Body of pancreas (tissue), 4 donors: ENCODE results near the gene CATSPERZ. TPM values are rescaled to one million over a fixed set of nuclear protein-coding genes. Genes with fewer than 3 reads are reported as not detected.

Experiments used
- ATAC-seq: fragments of 150-250 bp; one replicate; pipeline ENCODE4 v1.9.1; 2016
- DNase-seq, 4 donors: peaks; one replicate each; pipeline ENCODE4 v3.0.0-alpha.2; 2019
- H3K27ac ChIP-seq, 4 donors: fragments of 200-600 bp; sonication (generic); 1 replicate in 3 of 4; 2 replicates in 1 of 4; pipeline versions ENCODE4 v1.5.1 to v1.6.1; 2016 to 2019; ENCODE audit warnings: mild to moderate bottlenecking in 1 of 4, mixed read lengths in 1 of 4, moderate library complexity in 1 of 4
- H3K27me3 ChIP-seq, 2 donors: fragments of 200-600 bp; sonication (generic); one replicate each; pipeline ENCODE4 v1.6.0; 2016; ENCODE audit warnings: mild to moderate bottlenecking in 1 of 2
- H3K36me3 ChIP-seq, 2 donors: fragments of 200-600 bp; sonication (generic); replicated peaks in 1 of 2; 2 replicates each; pipeline ENCODE4 v1.5.1; 2016; ENCODE audit warnings: low read depth in 2 of 2; ENCODE audit not compliant: insufficient read depth in 1 of 2
- H3K4me1 ChIP-seq: fragments of 200-600 bp; sonication (generic); one replicate; pipeline ENCODE4 v1.6.0; 2016
- H3K4me3 ChIP-seq, 2 donors: fragments of 200-600 bp; sonication (generic); 1 replicate in 1 of 2; 2 replicates in 1 of 2; pipeline ENCODE4 v1.5.1; 2016 to 2019
- H3K9me3 ChIP-seq, 3 donors: fragments of 200-600 bp; sonication (generic); 1 replicate in 2 of 3; 2 replicates in 1 of 3; pipeline ENCODE4 v1.5.1; 2016
- POLR2A ChIP-seq, 3 donors: fragments of 450-650 bp; IDR thresholded peaks; one replicate each; pipeline ENCODE4 v1.6.1; 2016; ENCODE audit warnings: antibody characterized with exemption in 3 of 3, mild to moderate bottlenecking in 2 of 3
- WGBS, 2 donors: methylation state at CpG; one replicate each; pipeline ENCODE4 v1.1.5; 2017; 5-methylcytosine and 5-hydroxymethylcytosine counted together
- intact Hi-C: fragments of 100-400 bp; cut with DNase I; formaldehyde crosslinking; loops from one replicate; pipeline ENCODE4 v1.15.1; 2023
- total RNA-seq, 2 donors: library from RNA; depleted of rRNA; stranded (reverse); fragments of >200 nt; gene quantifications; one replicate each; pipeline ENCODE4 v1.1.0, GENCODE V29; 2016
- TF ChIP-seq, protein P1 (sequence below), 7 experiments: fragments of 450-650 bp in 4 of 7; fragments of 200-600 bp in 3 of 7; sonication (generic) in 3 of 7; IDR thresholded peaks; one replicate each; pipeline ENCODE4 v1.5.1; 2016 to 2019; ENCODE audit warnings: antibody characterized with exemption in 7 of 7

Gene CATSPERZ
- 1 to 10 TPM in 1 of 2 donors, not detected in 1; 2.3 TPM for total RNA-seq

GRCh38 chr11:64299847-64300648 is at the start of gene CATSPERZ:
TSS of gene CATSPERZ (plus strand) at chr11:64300358. CDS start at chr11:64300411, 53 bp downstream.
- DNase-seq (no peak), ATAC-seq (no peak)
- 7 to 15% methylated on average over 28 to 45 of the region's 54 CpGs for WGBS, 2 donors
- Histone ChIP-seq H3K9me3 (no peaks in the 10 kb centered on the region), H3K27me3 (peaks cover 0 to 24% of the 10 kb centered on the region in 2 donors), H3K27ac (no peak within 1 kb of the TSS), H3K4me3 (peak within 1 kb of the TSS in 1 of 2 donors; percentile 2), H3K36me3 (no peaks in the 10 kb centered on the region), H3K4me1 (peaks cover 33% of the 10 kb centered on the region)
- intact Hi-C loops, result loop anchor here (5.0 kb wide), 1 partner anchor 93 kb away; the partner anchor contains the start of gene FERMT3
- no peak for TF ChIP-seq POLR2A (IDR thresholded peaks at IDR 0.05)
- TF ChIP-seq, protein P1, sequence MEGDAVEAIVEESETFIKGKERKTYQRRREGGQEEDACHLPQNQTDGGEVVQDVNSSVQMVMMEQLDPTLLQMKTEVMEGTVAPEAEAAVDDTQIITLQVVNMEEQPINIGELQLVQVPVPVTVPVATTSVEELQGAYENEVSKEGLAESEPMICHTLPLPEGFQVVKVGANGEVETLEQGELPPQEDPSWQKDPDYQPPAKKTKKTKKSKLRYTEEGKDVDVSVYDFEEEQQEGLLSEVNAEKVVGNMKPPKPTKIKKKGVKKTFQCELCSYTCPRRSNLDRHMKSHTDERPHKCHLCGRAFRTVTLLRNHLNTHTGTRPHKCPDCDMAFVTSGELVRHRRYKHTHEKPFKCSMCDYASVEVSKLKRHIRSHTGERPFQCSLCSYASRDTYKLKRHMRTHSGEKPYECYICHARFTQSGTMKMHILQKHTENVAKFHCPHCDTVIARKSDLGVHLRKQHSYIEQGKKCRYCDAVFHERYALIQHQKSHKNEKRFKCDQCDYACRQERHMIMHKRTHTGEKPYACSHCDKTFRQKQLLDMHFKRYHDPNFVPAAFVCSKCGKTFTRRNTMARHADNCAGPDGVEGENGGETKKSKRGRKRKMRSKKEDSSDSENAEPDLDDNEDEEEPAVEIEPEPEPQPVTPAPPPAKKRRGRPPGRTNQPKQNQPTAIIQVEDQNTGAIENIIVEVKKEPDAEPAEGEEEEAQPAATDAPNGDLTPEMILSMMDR (IDR thresholded peaks at IDR 0.05), result peak in 1 of 7 experiments; percentile 6

DNA sequence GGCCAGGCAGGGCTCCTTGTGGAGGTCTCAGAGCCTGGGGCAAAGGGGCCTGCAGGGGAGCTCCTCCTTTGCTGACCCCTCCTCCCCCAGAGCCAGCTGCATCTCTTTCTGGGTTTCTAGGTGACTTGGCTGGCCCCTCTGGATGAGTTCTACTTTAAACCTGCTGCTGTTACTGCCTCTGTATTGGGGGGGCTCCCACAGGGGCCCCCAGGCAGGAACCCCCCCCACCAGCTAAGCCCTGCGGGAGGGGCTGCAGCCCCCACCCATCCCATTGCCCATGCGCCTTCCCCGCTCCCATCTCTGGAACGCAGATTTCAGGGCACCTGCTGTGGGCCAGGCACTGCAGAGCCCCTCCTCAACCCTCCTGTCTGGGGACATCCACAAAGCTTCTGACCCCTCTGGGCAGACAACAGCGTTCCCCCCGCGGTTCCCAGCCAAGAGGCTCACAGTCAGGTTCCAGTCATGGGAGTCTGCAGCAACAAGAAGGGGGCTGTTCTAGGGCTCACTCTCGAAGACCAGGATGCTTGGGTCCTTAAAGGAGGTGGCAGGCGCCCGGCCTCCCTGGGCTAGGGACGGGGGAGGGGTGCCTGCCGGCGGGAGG is 49.6 kb upstream of the CATSPERZ start:
- peaks cover 35% of the 10 kb centered on the region for H3K4me1 ChIP-seq
- intact Hi-C loops, result no loop called here
- no peak overlapping the region for H3K27ac ChIP-seq
- H3K27me3 ChIP-seq, result no peaks in the 10 kb centered on the region
- ATAC-seq, result no peak
- no peak overlapping the region for H3K4me3 ChIP-seq
- no peak for DNase-seq
- no peaks in the 10 kb centered on the region for H3K9me3 ChIP-seq
- no peaks in the 10 kb centered on the region for H3K36me3 ChIP-seq
- WGBS, 2 donors, result 26% methylated on average over 13 of the region's 13 CpGs; no CpG with 5 or more reads in 1 of the 2 donors
- TF ChIP-seq POLR2A (IDR thresholded peaks at IDR 0.05), result no peak
- TF ChIP-seq, protein P1 (IDR thresholded peaks at IDR 0.05), result no peak

DNA sequence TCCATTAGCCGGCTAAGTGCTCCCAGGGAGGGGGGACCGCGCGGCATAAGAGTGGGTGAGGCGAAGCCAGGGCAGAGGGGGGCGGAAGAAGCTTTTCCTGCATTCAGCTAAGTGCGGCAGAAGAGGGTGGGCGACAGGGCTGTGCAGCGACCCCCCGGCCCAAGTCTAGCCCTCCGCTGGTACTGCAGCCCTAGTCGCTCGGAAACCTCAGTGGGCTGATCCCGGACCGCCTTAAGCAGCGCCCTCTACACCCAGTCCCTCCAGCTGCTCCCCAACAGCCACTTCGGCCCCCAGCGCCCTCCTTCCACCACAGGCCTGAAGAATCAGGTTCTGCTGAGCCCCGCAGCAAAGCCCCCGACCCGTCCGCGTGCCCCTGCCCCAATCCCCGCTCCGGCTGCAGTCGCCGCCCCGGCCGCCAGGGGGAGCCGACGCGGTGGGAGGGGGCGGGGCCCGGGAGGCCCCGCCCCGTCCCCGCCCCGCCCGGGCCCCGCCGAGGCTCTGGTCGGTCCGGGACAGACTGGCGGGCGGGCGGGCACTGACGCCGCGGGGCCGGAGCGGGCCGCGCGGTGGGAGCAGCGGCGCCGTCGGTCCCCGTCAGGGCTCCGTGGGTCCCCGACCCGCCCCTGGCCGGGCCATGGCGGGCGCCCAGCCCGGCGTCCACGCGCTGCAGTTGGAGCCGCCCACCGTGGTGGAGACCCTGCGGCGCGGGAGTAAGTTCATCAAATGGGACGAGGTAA is 49.0 kb upstream of the CATSPERZ start, which contains the start of gene PLCB3:
TSS of gene PLCB3 (plus strand) at position 515 of the 737 bp plus-strand sequence. CDS start at position 635, 120 bp downstream.
- H3K4me1 ChIP-seq, result peaks cover 35% of the 10 kb centered on the region
- H3K4me3 ChIP-seq, result peak within 1 kb of the TSS; percentile 29 to 62
- intact Hi-C loops, result no loop called here
- DNase-seq (peak; percentile 54 to 68 (median 62)), ATAC-seq (peak; percentile 65)
- H3K9me3 ChIP-seq, result no peaks in the 10 kb centered on the region
- WGBS, 2 donors, result 1% methylated on average over 33 of the region's 75 CpGs; no CpG with 5 or more reads in 1 of the 2 donors
- TF ChIP-seq POLR2A (IDR thresholded peaks at IDR 0.05), result peak in 1 of 3 donors; percentile 18
- TF ChIP-seq, protein P1 (IDR thresholded peaks at IDR 0.05), result peak; percentile 51 to 95 (median 79)
- no peaks in the 10 kb centered on the region for H3K36me3 ChIP-seq
- H3K27ac ChIP-seq, result peak within 1 kb of the TSS in 3 of 4 donors; percentile 46 to 67 (median 48)
- H3K27me3 ChIP-seq, result no peaks in the 10 kb centered on the region

- ATAC-seq, result no peak
- 0% methylated on average over 8 to 18 of the region's 18 CpGs for WGBS, 2 donors
- Histone ChIP-seq H3K36me3 (no peaks in the 10 kb centered on the region), H3K4me3 (peak overlapping the region; percentile 29 to 62), H3K27me3 (no peaks in the 10 kb centered on the region), H3K4me1 (peaks cover 35% of the 10 kb centered on the region), H3K27ac (peak overlapping the region in 3 of 4 donors; percentile 25 to 67 (median 48)), H3K9me3 (no peaks in the 10 kb centered on the region)
- DNase-seq, result no peak
- intact Hi-C loops, result no loop called here
- no peak for TF ChIP-seq POLR2A (IDR thresholded peaks at IDR 0.05)
- TF ChIP-seq, protein P1 (IDR thresholded peaks at IDR 0.05), result no peak
These were observed 48.5 kb upstream of the CATSPERZ start for GRCh38 chr11:64251753-64252002.
